Mammary epithelial cell (primary cell): ENCODE data around the gene BTBD10.

Experiments used
- EZH2 ChIP-seq: IDR thresholded peaks from 2 replicates; pipeline ENCODE4 v1.6.1; 2012; ENCODE audit warnings: low read length, inconsistent platforms, borderline replicate concordance
- TF ChIP-seq, protein P1 (sequence below), 2 donors: IDR thresholded peaks in 1 of 2; conservative IDR thresholded peaks in 1 of 2; 2 replicates each; pipeline ENCODE4 v1.5.1; 2011 to 2012; ENCODE audit warnings: inconsistent platforms in 2 of 2, low read length in 2 of 2, mild to moderate bottlenecking in 2 of 2, control low read depth in 1 of 2, low read depth in 1 of 2; ENCODE audit not compliant: insufficient read depth in 1 of 2; ENCODE audit errors: extremely low read depth in 1 of 2

- TF ChIP-seq, protein P1, sequence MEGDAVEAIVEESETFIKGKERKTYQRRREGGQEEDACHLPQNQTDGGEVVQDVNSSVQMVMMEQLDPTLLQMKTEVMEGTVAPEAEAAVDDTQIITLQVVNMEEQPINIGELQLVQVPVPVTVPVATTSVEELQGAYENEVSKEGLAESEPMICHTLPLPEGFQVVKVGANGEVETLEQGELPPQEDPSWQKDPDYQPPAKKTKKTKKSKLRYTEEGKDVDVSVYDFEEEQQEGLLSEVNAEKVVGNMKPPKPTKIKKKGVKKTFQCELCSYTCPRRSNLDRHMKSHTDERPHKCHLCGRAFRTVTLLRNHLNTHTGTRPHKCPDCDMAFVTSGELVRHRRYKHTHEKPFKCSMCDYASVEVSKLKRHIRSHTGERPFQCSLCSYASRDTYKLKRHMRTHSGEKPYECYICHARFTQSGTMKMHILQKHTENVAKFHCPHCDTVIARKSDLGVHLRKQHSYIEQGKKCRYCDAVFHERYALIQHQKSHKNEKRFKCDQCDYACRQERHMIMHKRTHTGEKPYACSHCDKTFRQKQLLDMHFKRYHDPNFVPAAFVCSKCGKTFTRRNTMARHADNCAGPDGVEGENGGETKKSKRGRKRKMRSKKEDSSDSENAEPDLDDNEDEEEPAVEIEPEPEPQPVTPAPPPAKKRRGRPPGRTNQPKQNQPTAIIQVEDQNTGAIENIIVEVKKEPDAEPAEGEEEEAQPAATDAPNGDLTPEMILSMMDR (conservative IDR thresholded peaks at IDR 0.05 in 1 of 2, IDR thresholded peaks at IDR 0.05 in 1 of 2; ENCODE audit: extremely low read depth in 1 of 2, insufficient read depth in 1 of 2, low read depth in 1 of 2, low read length in 2 of 2), result no peak
- no peak for TF ChIP-seq EZH2
Observed at GRCh38 chr11:13462901-13463778, at the start of gene BTBD10.
